ENCODE measurements around the gene HNRNPC. TPM values are rescaled to one million over a fixed set of nuclear protein-coding genes. Genes with fewer than 3 reads are reported as not detected.
A peak's percentile ranks its signal among the peaks of the same experiment; 100 is the strongest.

HNRNPC gene
- total and polyA plus RNA-seq, 8 donors = 118 to 269 (median 184) TPM

GRCh38 chr14:21268617-21269251 is 508 bp downstream of the HNRNPC start:
- TF ChIP-seq CTCF (IDR thresholded peaks at IDR 0.05) = no peak
- ATAC-seq (peak in 3 of 4 donors; percentile 25 to 45 (median 27)), DNase-seq (peak in 2 of 6 donors; percentile 23 to 34), FAIRE-seq (no peak)
- H3K4me3 ChIP-seq = peak overlapping the region; percentile 43 to 84 (median 64)
- intact Hi-C loops (cut with DNase I) = no loop called here
- WGBS, 2 donors = 0% methylated on average over 24 of the region's 24 CpGs
- H3K9me3 ChIP-seq = no peaks in the 10 kb centered on the region
- peak overlapping the region; percentile 75 to 94 (median 88) for H3K27ac ChIP-seq
- H3K27me3 ChIP-seq = no peaks in the 10 kb centered on the region
- H3K36me3 ChIP-seq = peaks cover 0 to 11% (median 5%) of the 10 kb centered on the region in 3 donors
- H3K4me1 ChIP-seq = peaks cover 18 to 29% (median 24%) of the 10 kb centered on the region in 3 donors

GRCh38 chr14:21267886-21268616 is 1.2 kb downstream of the HNRNPC start:
- intact Hi-C loops (cut with DNase I) = no loop called here
- WGBS, 2 donors = 1% methylated on average over 16 of the region's 16 CpGs
- Histone ChIP-seq H3K27ac (peak overlapping the region in 2 of 4 donors; percentile 89 to 94), H3K27me3 (no peaks in the 10 kb centered on the region), H3K36me3 (peaks cover 0 to 12% (median 5%) of the 10 kb centered on the region in 3 donors), H3K4me1 (peaks cover 23 to 35% (median 31%) of the 10 kb centered on the region in 3 donors), H3K4me3 (peak overlapping the region; percentile 43 to 84 (median 64)), H3K9me3 (no peaks in the 10 kb centered on the region)
- TF ChIP-seq CTCF (IDR thresholded peaks at IDR 0.05) = no peak
- peak in 2 of 4 donors; percentile 1 to 4 for ATAC-seq
- FAIRE-seq = no peak
- DNase-seq = no peak

GRCh38 chr14:21267431-21267845 is 1.8 kb downstream of the HNRNPC start:
- H3K4me3 ChIP-seq = peak overlapping the region; percentile 19 to 84 (median 64)

GRCh38 chr14:21264025-21264801 is 5.0 kb downstream of the HNRNPC start:
- FAIRE-seq (no peak), ATAC-seq (peak in 3 of 4 donors; percentile 27 to 53 (median 41)), DNase-seq (no peak)
- Histone ChIP-seq H3K27ac (peak overlapping the region in 2 of 4 donors; percentile 20 to 48), H3K9me3 (no peaks in the 10 kb centered on the region), H3K4me1 (peaks cover 31 to 55% (median 49%) of the 10 kb centered on the region in 3 donors), H3K4me3 (no peak overlapping the region), H3K36me3 (peaks cover 0 to 39% (median 9%) of the 10 kb centered on the region in 3 donors), H3K27me3 (no peaks in the 10 kb centered on the region)
- no peak for TF ChIP-seq CTCF (IDR thresholded peaks at IDR 0.05)
- WGBS, 2 donors = 31 to 40% methylated on average over 4 of the region's 4 CpGs
- intact Hi-C loops (cut with DNase I) = no loop called here

More at GRCh38 chr14:21267431-21267845, 1.8 kb downstream of the HNRNPC start:
- 1 to 2% methylated on average over 10 of the region's 10 CpGs for WGBS, 2 donors
- Histone ChIP-seq H3K27me3 (no peaks in the 10 kb centered on the region), H3K36me3 (peaks cover 0 to 19% (median 5%) of the 10 kb centered on the region in 3 donors), H3K9me3 (no peaks in the 10 kb centered on the region), H3K4me1 (peaks cover 29 to 42% (median 36%) of the 10 kb centered on the region in 3 donors), H3K27ac (peak overlapping the region in 2 of 4 donors; percentile 89 to 94)
- TF ChIP-seq CTCF (IDR thresholded peaks at IDR 0.05) = no peak
- DNase-seq = no peak
- FAIRE-seq = no peak
- ATAC-seq = no peak
- intact Hi-C loops (cut with DNase I) = no loop called here

All from pancreas (tissue), 10 donors.